Renal pelvis (tissue), 4 donors: ENCODE measurements around the gene GAP43. TPM values are rescaled to one million over a fixed set of nuclear protein-coding genes. Genes with fewer than 3 reads are reported as not detected.

Experiments
- DNase-seq: peaks from one replicate; pipeline ENCODE4 v3.0.0-alpha.2; 2013
- polyA plus RNA-seq, 3 donors: library from polyadenylated mRNA; unstranded; fragments of 120-200 nt; gene quantifications; one replicate each; pipeline ENCODE4 v1.2.1, GENCODE V29; 2013; ENCODE audit not compliant: insufficient read length in 3 of 3

GAP43 gene
- polyA plus RNA-seq, 3 donors = 0.36 to 1.00 (median 0.60) TPM

DNA sequence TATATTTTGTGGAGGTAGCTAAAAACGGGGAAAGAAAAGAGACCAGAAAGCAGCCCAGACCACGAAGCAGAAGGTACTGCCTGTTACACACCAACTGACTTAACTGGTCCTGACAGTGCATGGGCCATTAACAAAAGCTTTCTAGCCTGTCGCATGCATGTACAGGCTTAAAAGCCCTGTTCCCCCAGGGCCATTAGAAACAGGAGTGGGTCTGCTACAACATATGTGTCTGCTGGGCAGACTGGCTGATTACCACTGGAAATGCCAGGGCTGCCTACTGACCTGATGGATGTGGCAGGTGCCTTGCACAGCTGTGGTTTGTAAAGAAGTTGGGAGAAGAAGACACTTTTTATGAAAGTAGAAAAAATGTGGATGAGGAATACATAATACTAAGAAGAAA is 137.4 kb downstream of the GAP43 start:
- no peak for DNase-seq

DNA sequence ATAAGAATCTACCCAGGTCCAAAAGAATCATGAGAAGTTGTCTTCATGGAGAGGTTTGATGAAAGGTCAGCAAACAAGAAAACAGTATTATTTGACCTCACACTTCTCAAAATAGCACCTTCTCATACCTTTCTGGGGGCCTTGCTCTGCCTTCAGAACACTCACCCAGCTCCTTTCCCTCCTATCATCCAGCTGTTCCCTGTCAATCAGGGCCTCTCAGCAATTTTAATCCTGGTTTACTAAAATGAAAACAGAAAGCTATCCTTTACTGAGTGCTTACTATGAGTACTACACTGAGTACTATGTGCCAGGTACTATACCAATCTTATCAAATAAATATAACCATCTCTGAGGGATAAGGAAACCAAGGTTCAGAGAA is 138.6 kb downstream of the GAP43 start:
- DNase-seq = no peak

DNA sequence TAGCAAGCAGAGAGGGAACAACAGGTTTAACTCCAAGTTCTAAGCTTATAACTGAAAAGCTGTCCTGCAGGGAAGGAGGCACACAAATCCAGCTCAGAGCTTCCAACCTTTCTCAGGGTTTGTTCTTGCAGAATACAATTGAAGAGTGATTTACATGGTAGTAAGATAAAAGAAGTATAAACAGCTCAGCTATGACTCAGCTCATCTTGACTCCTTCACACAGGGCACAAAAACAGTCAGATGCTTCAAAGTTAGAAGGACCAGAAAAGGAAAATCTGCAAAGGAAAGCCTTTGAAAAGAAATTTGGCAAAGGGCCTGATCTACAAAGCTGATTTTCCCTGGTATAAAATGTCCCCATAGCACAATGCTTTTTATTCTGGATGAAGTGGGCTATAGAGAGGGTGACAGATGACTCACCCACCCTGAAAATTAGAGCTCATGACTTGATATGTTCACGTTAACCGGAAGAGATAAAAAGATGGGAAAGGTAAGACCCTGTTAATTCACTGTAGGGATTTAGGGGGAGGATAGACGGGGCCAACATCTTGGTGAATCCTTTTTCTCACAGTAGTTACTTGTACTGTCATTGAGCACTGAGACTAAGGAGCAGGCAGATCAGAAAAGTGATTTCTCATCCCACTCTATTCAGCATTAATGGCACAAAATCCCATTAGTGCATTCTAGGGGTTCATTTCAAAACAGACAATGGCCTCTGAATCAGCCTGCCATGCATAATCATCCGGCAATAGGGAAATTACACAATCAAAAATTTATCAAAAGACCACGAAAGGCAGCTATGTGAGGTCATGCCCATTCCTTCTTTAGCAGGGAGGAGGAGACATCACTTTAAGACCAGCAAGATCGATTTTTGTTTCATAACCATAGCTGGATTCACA is 143.5 kb downstream of the GAP43 start:
- no peak for DNase-seq

DNA sequence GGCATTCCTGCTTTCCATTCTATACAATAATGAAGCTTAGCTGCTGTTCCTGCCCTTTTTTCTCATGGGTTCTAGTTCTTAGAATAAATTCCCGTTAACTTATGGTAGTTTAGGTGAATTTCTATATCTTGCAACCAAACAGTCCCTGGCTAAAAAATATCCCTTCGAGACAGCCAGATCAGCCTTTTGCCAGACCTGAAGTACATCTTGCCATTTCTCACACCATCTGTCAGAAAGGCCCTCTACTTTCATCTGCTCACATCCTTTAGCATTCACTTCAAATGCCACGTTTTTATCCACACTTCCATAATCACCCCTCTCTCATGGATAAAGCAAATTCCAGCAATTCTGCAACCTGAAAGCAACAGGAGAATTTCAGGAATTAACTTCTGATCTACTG is 145.4 kb downstream of the GAP43 start:
- DNase-seq = no peak
